Uterus (tissue), 4 donors: ENCODE results near the gene PYGO2. TPM values are rescaled to one million over a fixed set of nuclear protein-coding genes. Genes with fewer than 3 reads are reported as not detected.
"Not testable (repeated sequence)": the region's sequence is repeated elsewhere in the genome, so short reads cannot be mapped to it uniquely, and the experiment has no call there.

Experiments used
- DNase-seq, 2 donors: peaks; one replicate each; pipeline ENCODE4 v3.0.0-alpha.2; 2019 to 2020
- H3K27ac ChIP-seq, 2 donors: fragments of 200-600 bp; sonication (generic); 1 replicate in 1 of 2; 2 replicates in 1 of 2; pipeline ENCODE4 v1.5.1; 2016 to 2018
- H3K27me3 ChIP-seq, 2 donors: fragments of 200-600 bp; sonication (generic); one replicate each; pipeline ENCODE4 v1.5.1; 2018 to 2019; ENCODE audit warnings: control low read depth in 1 of 2
- H3K36me3 ChIP-seq, 2 donors: fragments of 200-600 bp; sonication (generic); one replicate each; pipeline ENCODE4 v1.5.1; 2019; ENCODE audit warnings: control low read depth in 1 of 2
- H3K4me1 ChIP-seq, 2 donors: fragments of 200-600 bp; sonication (generic); one replicate each; pipeline ENCODE4 v1.5.1; 2018 to 2019; ENCODE audit warnings: control low read depth in 1 of 2
- H3K4me3 ChIP-seq, 2 donors: fragments of 200-600 bp; sonication (generic); 1 replicate in 1 of 2; 2 replicates in 1 of 2; pipeline ENCODE4 v1.5.1; 2018 to 2019; ENCODE audit warnings: mild to moderate bottlenecking in 1 of 2
- H3K9me3 ChIP-seq, 2 donors: fragments of 200-600 bp; sonication (generic); one replicate each; pipeline ENCODE4 v1.5.1; 2019; ENCODE audit warnings: control low read depth in 1 of 2
- CTCF ChIP-seq, 4 experiments: fragments of 200-600 bp in 2 of 4; fragments of 450-650 bp in 2 of 4; sonication (generic) in 2 of 4; IDR thresholded peaks; one replicate each; pipeline ENCODE4 v1.5.1; 2016 to 2019; ENCODE audit warnings: antibody characterized with exemption in 4 of 4, mild to moderate bottlenecking in 2 of 4, moderate library complexity in 1 of 4
- POLR2A ChIP-seq, 2 donors: fragments of 450-650 bp; IDR thresholded peaks; one replicate each; pipeline ENCODE4 v1.6.1; 2016; ENCODE audit warnings: antibody characterized with exemption in 2 of 2, mild to moderate bottlenecking in 1 of 2, moderate library complexity in 1 of 2
- intact Hi-C: fragments of 100-400 bp; cut with DNase I; formaldehyde crosslinking; loops from one replicate; pipeline ENCODE4 v1.15.1; 2023; ENCODE audit warnings: low total_unique reads
- total RNA-seq, 4 donors: library from RNA; depleted of rRNA in 3 of 4; stranded (reverse); fragments of >200 nt in 3 of 4; gene quantifications; one replicate each; pipeline versions ENCODE4 v1.1.0 to v1.2.4, GENCODE V29; 2014 to 2023
- donor health status: DM: yes; HTN: yes; CAD: no.

The PYGO2 gene
- total RNA-seq, 4 donors from 2014 or later, result 10.0 to 36.4 (median 15.9) TPM

GRCh38 chr1:154992721-154993571, 31.4 kb upstream of the PYGO2 start:
- TF ChIP-seq POLR2A (IDR thresholded peaks at IDR 0.05) (no peak), CTCF (IDR thresholded peaks at IDR 0.05) (no peak)
- no peak overlapping the region for H3K27ac ChIP-seq
- H3K4me3 ChIP-seq, result no peak overlapping the region
- intact Hi-C loops, result no loop called here
- H3K27me3 ChIP-seq, result no peaks in the 10 kb centered on the region
- DNase-seq, result no peak
- no peaks in the 10 kb centered on the region for H3K9me3 ChIP-seq
- H3K36me3 ChIP-seq, result no peaks in the 10 kb centered on the region
- H3K4me1 ChIP-seq, result peaks cover 0 to 3% of the 10 kb centered on the region in 2 donors

GRCh38 chr1:154990276-154990675, 28.7 kb upstream of the PYGO2 start:
- Histone ChIP-seq H3K4me1 (peaks cover 0 to 3% of the 10 kb centered on the region in 2 donors), H3K9me3 (no peaks in the 10 kb centered on the region), H3K4me3 (no peak overlapping the region), H3K27me3 (no peaks in the 10 kb centered on the region), H3K36me3 (no peaks in the 10 kb centered on the region), H3K27ac (no peak overlapping the region)
- DNase-seq, result no peak
- no peak for TF ChIP-seq POLR2A (IDR thresholded peaks at IDR 0.05)
- intact Hi-C loops, result no loop called here

- peaks cover 0 to 3% of the 10 kb centered on the region in 2 donors for H3K4me1 ChIP-seq
- intact Hi-C loops, result no loop called here
These were observed 27.7 kb upstream of the PYGO2 start for GRCh38 chr1:154989195-154989860.

GRCh38 chr1:154988058-154988954, 26.7 kb upstream of the PYGO2 start:
- intact Hi-C loops, result no loop called here
- Histone ChIP-seq H3K27me3 (no peaks in the 10 kb centered on the region), H3K27ac (no peak overlapping the region), H3K36me3 (no peaks in the 10 kb centered on the region), H3K4me3 (no peak overlapping the region), H3K4me1 (peaks cover 0 to 10% of the 10 kb centered on the region in 2 donors), H3K9me3 (no peaks in the 10 kb centered on the region)
- TF ChIP-seq CTCF (IDR thresholded peaks at IDR 0.05), result no peak
- no peak for TF ChIP-seq POLR2A (IDR thresholded peaks at IDR 0.05)
- DNase-seq, result no peak

More at GRCh38 chr1:154989195-154989860, 27.7 kb upstream of the PYGO2 start:
- no peak overlapping the region for H3K27ac ChIP-seq
- no peak for DNase-seq
- no peaks in the 10 kb centered on the region for H3K36me3 ChIP-seq
- no peaks in the 10 kb centered on the region for H3K27me3 ChIP-seq
- TF ChIP-seq POLR2A (IDR thresholded peaks at IDR 0.05), result no peak
- TF ChIP-seq CTCF (IDR thresholded peaks at IDR 0.05), result no peak
- H3K4me3 ChIP-seq, result no peak overlapping the region
- H3K9me3 ChIP-seq, result no peaks in the 10 kb centered on the region

- no peaks in the 10 kb centered on the region for H3K27me3 ChIP-seq
- no peaks in the 10 kb centered on the region for H3K36me3 ChIP-seq
- H3K4me1 ChIP-seq, result peaks cover 0 to 10% of the 10 kb centered on the region in 2 donors
- no peaks in the 10 kb centered on the region for H3K9me3 ChIP-seq
- H3K27ac ChIP-seq, result no peak overlapping the region
- no peak for TF ChIP-seq CTCF (IDR thresholded peaks at IDR 0.05)
- TF ChIP-seq POLR2A (IDR thresholded peaks at IDR 0.05), result no peak
- DNase-seq, result no peak
- intact Hi-C loops, result no loop called here
- H3K4me3 ChIP-seq, result no peak overlapping the region
These were observed 25.7 kb upstream of the PYGO2 start for GRCh38 chr1:154987326-154987725.

- H3K27ac ChIP-seq, DNase-seq, H3K9me3 ChIP-seq, intact Hi-C loops, H3K27me3 ChIP-seq, H3K4me3 ChIP-seq, H3K36me3 ChIP-seq, H3K4me1 ChIP-seq: not testable (repeated sequence)
These were observed 25.2 kb upstream of the PYGO2 start for GRCh38 chr1:154986736-154987135.
